ENCODE data around the gene SLC49A4. TPM values are rescaled to one million over a fixed set of nuclear protein-coding genes. Genes with fewer than 3 reads are reported as not detected.

The SLC49A4 gene
- total and polyA plus RNA-seq, 12 donors, result 3.1 to 19.7 (median 15.3) TPM

DNA sequence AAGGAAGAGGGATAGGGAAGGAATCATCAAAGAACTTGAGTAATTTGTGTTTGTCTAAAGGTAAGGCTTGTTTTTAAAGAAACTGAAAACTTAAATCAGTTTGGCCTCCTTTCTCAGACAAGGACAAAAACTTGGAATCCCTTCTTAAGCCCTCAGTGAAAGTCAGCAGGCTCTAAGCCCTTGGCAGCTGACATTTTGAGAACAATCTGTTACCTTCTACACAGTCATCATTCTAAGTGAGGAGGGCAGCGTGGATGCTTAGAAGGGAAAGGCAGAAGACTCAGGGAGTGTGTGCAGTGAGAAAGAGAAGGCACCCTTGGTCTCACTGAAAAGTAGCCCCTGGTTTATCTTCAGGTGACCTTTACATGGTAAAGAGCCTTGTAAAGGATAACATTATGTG is 12.1 kb upstream of the SLC49A4 start:
- H3K36me3 ChIP-seq, result peaks cover 0 to 18% (median 0%) of the 10 kb centered on the region in 9 donors
- WGBS, 2 donors, result 94 to 96% methylated on average over 1 of the region's 1 CpG
- H3K27me3 ChIP-seq, result no peaks in the 10 kb centered on the region

DNA sequence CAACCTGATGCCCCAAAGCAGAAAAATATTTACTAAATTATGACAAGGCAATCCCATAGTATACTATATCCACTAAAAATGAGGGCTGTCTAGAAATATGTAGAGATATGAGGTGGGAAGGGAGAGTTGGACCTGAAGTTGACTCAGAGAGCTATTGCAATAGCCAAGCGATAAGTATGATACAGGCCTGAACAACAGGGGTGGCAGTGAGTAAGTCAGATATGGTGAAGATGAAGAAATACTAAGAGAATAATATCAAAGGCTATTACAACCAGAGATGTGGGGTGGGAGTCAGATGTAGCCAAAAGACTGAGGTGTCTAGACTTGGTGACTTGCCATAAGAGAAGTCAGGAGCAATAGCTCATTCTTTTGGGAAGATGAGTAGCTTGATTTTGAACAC is 10.4 kb upstream of the SLC49A4 start:
- Histone ChIP-seq H3K36me3 (peaks cover 0 to 17% (median 0%) of the 10 kb centered on the region in 9 donors), H3K27me3 (no peaks in the 10 kb centered on the region), H3K27ac (no peak overlapping the region), H3K4me1 (peaks cover 0 to 5% (median 0%) of the 10 kb centered on the region in 9 donors), H3K9me3 (no peaks in the 10 kb centered on the region), H3K4me3 (no peak overlapping the region)
- TF ChIP-seq, protein P1, sequence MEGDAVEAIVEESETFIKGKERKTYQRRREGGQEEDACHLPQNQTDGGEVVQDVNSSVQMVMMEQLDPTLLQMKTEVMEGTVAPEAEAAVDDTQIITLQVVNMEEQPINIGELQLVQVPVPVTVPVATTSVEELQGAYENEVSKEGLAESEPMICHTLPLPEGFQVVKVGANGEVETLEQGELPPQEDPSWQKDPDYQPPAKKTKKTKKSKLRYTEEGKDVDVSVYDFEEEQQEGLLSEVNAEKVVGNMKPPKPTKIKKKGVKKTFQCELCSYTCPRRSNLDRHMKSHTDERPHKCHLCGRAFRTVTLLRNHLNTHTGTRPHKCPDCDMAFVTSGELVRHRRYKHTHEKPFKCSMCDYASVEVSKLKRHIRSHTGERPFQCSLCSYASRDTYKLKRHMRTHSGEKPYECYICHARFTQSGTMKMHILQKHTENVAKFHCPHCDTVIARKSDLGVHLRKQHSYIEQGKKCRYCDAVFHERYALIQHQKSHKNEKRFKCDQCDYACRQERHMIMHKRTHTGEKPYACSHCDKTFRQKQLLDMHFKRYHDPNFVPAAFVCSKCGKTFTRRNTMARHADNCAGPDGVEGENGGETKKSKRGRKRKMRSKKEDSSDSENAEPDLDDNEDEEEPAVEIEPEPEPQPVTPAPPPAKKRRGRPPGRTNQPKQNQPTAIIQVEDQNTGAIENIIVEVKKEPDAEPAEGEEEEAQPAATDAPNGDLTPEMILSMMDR (IDR thresholded peaks at IDR 0.05), result no peak
- intact Hi-C loops (cut with DNase I), result no loop called here
- DNase-seq (no peak), ATAC-seq (no peak)
- WGBS, 2 donors, result 87 to 97% methylated on average over 1 of the region's 1 CpG

More for the DNA sequence above, 12.1 kb upstream of the SLC49A4 start:
- Histone ChIP-seq H3K9me3 (no peaks in the 10 kb centered on the region), H3K27ac (no peak overlapping the region), H3K4me1 (peaks cover 0 to under 1% (median 0%) of the 10 kb centered on the region in 9 donors), H3K4me3 (no peak overlapping the region)
- intact Hi-C loops (cut with DNase I), result no loop called here
- TF ChIP-seq, protein P1 (IDR thresholded peaks at IDR 0.05), result no peak
- no peak for ATAC-seq
- no peak for DNase-seq

DNA sequence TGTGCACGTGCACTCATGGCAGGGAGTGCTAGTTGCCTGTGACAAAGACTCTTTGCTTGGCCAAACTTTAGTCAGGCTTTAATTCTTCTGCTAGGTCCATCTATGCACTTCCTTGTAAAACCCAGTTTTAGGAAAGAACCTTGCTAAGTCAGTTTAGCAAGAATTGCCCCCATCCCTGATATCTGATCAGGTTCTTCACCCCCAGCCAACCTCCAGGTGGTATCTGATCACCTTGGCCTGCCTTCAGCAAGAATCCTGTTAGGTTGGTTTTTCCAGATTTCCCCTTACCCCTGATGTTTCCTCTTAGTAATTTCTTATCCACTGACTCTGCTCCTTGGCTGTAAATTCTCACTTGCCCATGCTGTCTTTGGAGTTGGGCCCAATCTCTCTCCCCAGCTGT is 9.6 kb upstream of the SLC49A4 start:
- H3K4me3 ChIP-seq, result no peak overlapping the region
- WGBS, 2 donors, result 91 to 94% methylated on average over 1 of the region's 1 CpG
- ATAC-seq (no peak), DNase-seq (no peak)
- peaks cover 0 to 17% (median 0%) of the 10 kb centered on the region in 9 donors for H3K36me3 ChIP-seq
- H3K4me1 ChIP-seq, result peaks cover 0 to 13% (median 0%) of the 10 kb centered on the region in 9 donors
- no peak overlapping the region for H3K27ac ChIP-seq
- TF ChIP-seq, protein P1 (IDR thresholded peaks at IDR 0.05), result no peak
- no peaks in the 10 kb centered on the region for H3K27me3 ChIP-seq
- intact Hi-C loops (cut with DNase I), result no loop called here
- no peaks in the 10 kb centered on the region for H3K9me3 ChIP-seq

DNA sequence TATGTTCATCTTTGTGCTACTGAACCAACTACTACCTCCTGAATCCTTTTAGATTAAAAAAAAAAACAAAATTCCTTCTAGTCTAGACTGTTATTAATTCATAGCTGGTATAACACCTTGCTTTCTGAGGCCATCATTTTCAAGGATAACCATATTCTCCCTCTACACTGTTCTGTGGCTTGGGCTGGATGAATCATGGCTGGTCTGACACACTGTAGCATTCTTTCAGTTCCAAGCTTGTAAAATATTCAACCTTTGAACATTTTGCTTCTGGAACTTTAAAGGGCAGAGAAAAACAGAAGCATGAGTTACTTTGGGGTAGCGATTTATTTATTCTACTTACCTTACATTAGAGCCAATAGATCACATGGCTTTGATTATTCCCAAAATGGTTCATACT is 8.8 kb upstream of the SLC49A4 start:
- WGBS, 2 donors, result 89 to 96% methylated on average over 1 of the region's 1 CpG
- intact Hi-C loops (cut with DNase I), result no loop called here
- H3K9me3 ChIP-seq, result no peaks in the 10 kb centered on the region
- peaks cover 0 to 17% (median 0%) of the 10 kb centered on the region in 9 donors for H3K36me3 ChIP-seq
- no peak overlapping the region for H3K4me3 ChIP-seq
- no peak for ATAC-seq
- H3K27me3 ChIP-seq, result no peaks in the 10 kb centered on the region
- peaks cover 0 to 19% (median 0%) of the 10 kb centered on the region in 9 donors for H3K4me1 ChIP-seq
- DNase-seq, result no peak
- H3K27ac ChIP-seq, result no peak overlapping the region
- TF ChIP-seq, protein P1 (IDR thresholded peaks at IDR 0.05), result no peak

Measured in heart right ventricle (tissue), 16 donors.